ENCODE measurements around the gene FAM181A. TPM values are rescaled to one million over a fixed set of nuclear protein-coding genes. Genes with fewer than 3 reads are reported as not detected.

FAM181A gene
- total and polyA plus RNA-seq, 2 experiments from 2014 or later = not detected

GRCh38 chr14:93961620-93962019, 34.5 kb downstream of the FAM181A start:
- H3K9me2 ChIP-seq (ENCODE audit: insufficient read depth) = 0 out of 2 replicates have a peak, but pooled peaks cover 5% of the 10 kb centered on the region
- ATAC-seq = no peak
- H3K27ac Mint-ChIP-seq = no peak overlapping the region

More at GRCh38 chr14:93961620-93962019, 34.5 kb downstream of the FAM181A start:
- Histone ChIP-seq H3K27ac (ENCODE audit: low read depth) (no peak overlapping the region), H3F3A (replicated peaks; ENCODE audit: low read depth) (no peaks in the 10 kb centered on the region), H3K36me3 (ENCODE audit: insufficient read depth) (no peaks in the 10 kb centered on the region), H3K4me2 (no peak overlapping the region), H3K4me1 (ENCODE audit: insufficient read depth) (no peaks in the 10 kb centered on the region), H3K4me3 (no peak overlapping the region), H3K79me2 (replicated peaks; ENCODE audit: insufficient read depth) (no peaks in the 10 kb centered on the region), H3K27me3 (ENCODE audit: insufficient read depth) (no peaks in the 10 kb centered on the region), H4K20me1 (replicated peaks; ENCODE audit: insufficient read depth) (no peaks in the 10 kb centered on the region), H2AFZ (no peak overlapping the region)
- Mint-ChIP-seq H3K4me3 (no peak overlapping the region), H3K36me3 (ENCODE audit: low read depth) (no peaks in the 10 kb centered on the region), H3K27me3 (ENCODE audit: insufficient read depth, low read depth, poor library complexity) (peaks cover 2% of the 10 kb centered on the region), H3K4me1 (peaks cover 17% of the 10 kb centered on the region), H3K9me3 (no peaks in the 10 kb centered on the region)
- no peak for DNase-seq (ENCODE audit: low spot score)
- TF ChIP-seq EZH2phosphoT487 (IDR thresholded peaks at IDR 0.05; ENCODE audit: unreplicated experiment) = no peak
- no peak for TF ChIP-seq POLR2AphosphoS5 (IDR thresholded peaks at IDR 0.05; ENCODE audit: low read depth)
- TF ChIP-seq CREB1 (CRISPR knock-in tag; IDR thresholded peaks at IDR 0.05; ENCODE audit: low read depth) = no peak
- no peak for TF ChIP-seq ZNF114 (CRISPR knock-in tag; IDR thresholded peaks at IDR 0.05)
- no peak for TF ChIP-seq EZH2 (IDR thresholded peaks at IDR 0.05; ENCODE audit: low read depth, unreplicated experiment)
- TF ChIP-seq, protein P1, sequence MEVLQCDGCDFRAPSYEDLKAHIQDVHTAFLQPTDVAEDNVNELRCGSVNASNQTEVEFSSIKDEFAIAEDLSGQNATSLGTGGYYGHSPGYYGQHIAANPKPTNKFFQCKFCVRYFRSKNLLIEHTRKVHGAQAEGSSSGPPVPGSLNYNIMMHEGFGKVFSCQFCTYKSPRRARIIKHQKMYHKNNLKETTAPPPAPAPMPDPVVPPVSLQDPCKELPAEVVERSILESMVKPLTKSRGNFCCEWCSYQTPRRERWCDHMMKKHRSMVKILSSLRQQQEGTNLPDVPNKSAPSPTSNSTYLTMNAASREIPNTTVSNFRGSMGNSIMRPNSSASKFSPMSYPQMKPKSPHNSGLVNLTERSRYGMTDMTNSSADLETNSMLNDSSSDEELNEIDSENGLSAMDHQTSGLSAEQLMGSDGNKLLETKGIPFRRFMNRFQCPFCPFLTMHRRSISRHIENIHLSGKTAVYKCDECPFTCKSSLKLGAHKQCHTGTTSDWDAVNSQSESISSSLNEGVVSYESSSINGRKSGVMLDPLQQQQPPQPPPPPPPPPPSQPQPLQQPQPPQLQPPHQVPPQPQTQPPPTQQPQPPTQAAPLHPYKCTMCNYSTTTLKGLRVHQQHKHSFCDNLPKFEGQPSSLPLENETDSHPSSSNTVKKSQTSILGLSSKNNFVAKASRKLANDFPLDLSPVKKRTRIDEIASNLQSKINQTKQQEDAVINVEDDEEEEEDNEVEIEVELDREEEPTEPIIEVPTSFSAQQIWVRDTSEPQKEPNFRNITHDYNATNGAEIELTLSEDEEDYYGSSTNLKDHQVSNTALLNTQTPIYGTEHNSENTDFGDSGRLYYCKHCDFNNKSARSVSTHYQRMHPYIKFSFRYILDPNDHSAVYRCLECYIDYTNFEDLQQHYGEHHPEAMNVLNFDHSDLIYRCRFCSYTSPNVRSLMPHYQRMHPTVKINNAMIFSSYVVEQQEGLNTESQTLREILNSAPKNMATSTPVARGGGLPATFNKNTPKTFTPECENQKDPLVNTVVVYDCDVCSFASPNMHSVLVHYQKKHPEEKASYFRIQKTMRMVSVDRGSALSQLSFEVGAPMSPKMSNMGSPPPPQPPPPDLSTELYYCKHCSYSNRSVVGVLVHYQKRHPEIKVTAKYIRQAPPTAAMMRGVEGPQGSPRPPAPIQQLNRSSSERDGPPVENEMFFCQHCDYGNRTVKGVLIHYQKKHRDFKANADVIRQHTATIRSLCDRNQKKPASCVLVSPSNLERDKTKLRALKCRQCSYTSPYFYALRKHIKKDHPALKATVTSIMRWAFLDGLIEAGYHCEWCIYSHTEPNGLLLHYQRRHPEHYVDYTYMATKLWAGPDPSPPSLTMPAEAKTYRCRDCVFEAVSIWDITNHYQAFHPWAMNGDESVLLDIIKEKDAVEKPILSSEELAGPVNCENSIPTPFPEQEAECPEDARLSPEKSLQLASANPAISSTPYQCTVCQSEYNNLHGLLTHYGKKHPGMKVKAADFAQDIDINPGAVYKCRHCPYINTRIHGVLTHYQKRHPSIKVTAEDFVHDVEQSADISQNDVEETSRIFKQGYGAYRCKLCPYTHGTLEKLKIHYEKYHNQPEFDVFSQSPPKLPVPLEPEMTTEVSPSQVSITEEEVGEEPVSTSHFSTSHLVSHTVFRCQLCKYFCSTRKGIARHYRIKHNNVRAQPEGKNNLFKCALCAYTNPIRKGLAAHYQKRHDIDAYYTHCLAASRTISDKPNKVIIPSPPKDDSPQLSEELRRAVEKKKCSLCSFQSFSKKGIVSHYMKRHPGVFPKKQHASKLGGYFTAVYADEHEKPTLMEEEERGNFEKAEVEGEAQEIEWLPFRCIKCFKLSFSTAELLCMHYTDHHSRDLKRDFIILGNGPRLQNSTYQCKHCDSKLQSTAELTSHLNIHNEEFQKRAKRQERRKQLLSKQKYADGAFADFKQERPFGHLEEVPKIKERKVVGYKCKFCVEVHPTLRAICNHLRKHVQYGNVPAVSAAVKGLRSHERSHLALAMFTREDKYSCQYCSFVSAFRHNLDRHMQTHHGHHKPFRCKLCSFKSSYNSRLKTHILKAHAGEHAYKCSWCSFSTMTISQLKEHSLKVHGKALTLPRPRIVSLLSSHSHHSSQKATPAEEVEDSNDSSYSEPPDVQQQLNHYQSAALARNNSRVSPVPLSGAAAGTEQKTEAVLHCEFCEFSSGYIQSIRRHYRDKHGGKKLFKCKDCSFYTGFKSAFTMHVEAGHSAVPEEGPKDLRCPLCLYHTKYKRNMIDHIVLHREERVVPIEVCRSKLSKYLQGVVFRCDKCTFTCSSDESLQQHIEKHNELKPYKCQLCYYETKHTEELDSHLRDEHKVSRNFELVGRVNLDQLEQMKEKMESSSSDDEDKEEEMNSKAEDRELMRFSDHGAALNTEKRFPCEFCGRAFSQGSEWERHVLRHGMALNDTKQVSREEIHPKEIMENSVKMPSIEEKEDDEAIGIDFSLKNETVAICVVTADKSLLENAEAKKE (CRISPR knock-in tag; IDR thresholded peaks at IDR 0.05) = no peak
- TF ChIP-seq, protein P2, sequence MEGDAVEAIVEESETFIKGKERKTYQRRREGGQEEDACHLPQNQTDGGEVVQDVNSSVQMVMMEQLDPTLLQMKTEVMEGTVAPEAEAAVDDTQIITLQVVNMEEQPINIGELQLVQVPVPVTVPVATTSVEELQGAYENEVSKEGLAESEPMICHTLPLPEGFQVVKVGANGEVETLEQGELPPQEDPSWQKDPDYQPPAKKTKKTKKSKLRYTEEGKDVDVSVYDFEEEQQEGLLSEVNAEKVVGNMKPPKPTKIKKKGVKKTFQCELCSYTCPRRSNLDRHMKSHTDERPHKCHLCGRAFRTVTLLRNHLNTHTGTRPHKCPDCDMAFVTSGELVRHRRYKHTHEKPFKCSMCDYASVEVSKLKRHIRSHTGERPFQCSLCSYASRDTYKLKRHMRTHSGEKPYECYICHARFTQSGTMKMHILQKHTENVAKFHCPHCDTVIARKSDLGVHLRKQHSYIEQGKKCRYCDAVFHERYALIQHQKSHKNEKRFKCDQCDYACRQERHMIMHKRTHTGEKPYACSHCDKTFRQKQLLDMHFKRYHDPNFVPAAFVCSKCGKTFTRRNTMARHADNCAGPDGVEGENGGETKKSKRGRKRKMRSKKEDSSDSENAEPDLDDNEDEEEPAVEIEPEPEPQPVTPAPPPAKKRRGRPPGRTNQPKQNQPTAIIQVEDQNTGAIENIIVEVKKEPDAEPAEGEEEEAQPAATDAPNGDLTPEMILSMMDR (conservative IDR thresholded peaks at IDR 0.05; ENCODE audit: low read depth in 2 of 2) = no peak
- no peak for TF ChIP-seq STAT1 (IDR thresholded peaks at IDR 0.05; ENCODE audit: unreplicated experiment)
- TF ChIP-seq, protein P3, sequence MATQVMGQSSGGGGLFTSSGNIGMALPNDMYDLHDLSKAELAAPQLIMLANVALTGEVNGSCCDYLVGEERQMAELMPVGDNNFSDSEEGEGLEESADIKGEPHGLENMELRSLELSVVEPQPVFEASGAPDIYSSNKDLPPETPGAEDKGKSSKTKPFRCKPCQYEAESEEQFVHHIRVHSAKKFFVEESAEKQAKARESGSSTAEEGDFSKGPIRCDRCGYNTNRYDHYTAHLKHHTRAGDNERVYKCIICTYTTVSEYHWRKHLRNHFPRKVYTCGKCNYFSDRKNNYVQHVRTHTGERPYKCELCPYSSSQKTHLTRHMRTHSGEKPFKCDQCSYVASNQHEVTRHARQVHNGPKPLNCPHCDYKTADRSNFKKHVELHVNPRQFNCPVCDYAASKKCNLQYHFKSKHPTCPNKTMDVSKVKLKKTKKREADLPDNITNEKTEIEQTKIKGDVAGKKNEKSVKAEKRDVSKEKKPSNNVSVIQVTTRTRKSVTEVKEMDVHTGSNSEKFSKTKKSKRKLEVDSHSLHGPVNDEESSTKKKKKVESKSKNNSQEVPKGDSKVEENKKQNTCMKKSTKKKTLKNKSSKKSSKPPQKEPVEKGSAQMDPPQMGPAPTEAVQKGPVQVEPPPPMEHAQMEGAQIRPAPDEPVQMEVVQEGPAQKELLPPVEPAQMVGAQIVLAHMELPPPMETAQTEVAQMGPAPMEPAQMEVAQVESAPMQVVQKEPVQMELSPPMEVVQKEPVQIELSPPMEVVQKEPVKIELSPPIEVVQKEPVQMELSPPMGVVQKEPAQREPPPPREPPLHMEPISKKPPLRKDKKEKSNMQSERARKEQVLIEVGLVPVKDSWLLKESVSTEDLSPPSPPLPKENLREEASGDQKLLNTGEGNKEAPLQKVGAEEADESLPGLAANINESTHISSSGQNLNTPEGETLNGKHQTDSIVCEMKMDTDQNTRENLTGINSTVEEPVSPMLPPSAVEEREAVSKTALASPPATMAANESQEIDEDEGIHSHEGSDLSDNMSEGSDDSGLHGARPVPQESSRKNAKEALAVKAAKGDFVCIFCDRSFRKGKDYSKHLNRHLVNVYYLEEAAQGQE (IDR thresholded peaks at IDR 0.05; ENCODE audit: unreplicated experiment) = no peak
- no peak for TF ChIP-seq JUNB (IDR thresholded peaks at IDR 0.05; ENCODE audit: unreplicated experiment)
- no peak for TF ChIP-seq ETS1 (IDR thresholded peaks at IDR 0.05)
- no peak for TF ChIP-seq ZNF331 (CRISPR knock-in tag; IDR thresholded peaks at IDR 0.05; ENCODE audit: low read depth)
- no peak for TF ChIP-seq NANOG (IDR thresholded peaks at IDR 0.05; ENCODE audit: borderline replicate concordance)
